Measurements from ENCODE around the gene ZNF692. TPM values are rescaled to one million over a fixed set of nuclear protein-coding genes. Genes with fewer than 3 reads are reported as not detected.

ZNF692 gene
- total and polyA plus RNA-seq, 8 donors = 31.9 to 66.6 (median 57.3) TPM

GRCh38 chr1:248838357-248839167 is 20.3 kb downstream of the ZNF692 start:
- H3K27me3 ChIP-seq = no peaks in the 10 kb centered on the region
- peak overlapping the region; percentile 100 for H3K27ac ChIP-seq
- intact Hi-C loops (cut with DNase I) = no loop called here
- ATAC-seq (peak; percentile 82), DNase-seq (peak; percentile 92 to 97 (median 92))
- H3K36me3 ChIP-seq = peaks cover 0 to 7% of the 10 kb centered on the region in 2 donors
- H3K9me3 ChIP-seq = no peaks in the 10 kb centered on the region
- peak overlapping the region; percentile 77 to 86 for H3K4me3 ChIP-seq
- TF ChIP-seq CTCF (IDR thresholded peaks at IDR 0.05) = no peak
- peaks cover 10 to 49% of the 10 kb centered on the region in 2 donors for H3K4me1 ChIP-seq

GRCh38 chr1:248837781-248838356 is 21.0 kb downstream of the ZNF692 start, which contains the start of gene ZNF672:
Gene ZNF672 (plus strand): TSS chr1:248838224. CDS start chr1:248847275, 9,051 bp downstream.
- Histone ChIP-seq H3K27me3 (no peaks in the 10 kb centered on the region), H3K27ac (peak within 1 kb of the TSS; percentile 100), H3K4me1 (peaks cover 10 to 48% of the 10 kb centered on the region in 2 donors), H3K36me3 (peaks cover 0 to 5% of the 10 kb centered on the region in 2 donors), H3K4me3 (peak within 1 kb of the TSS; percentile 77 to 86), H3K9me3 (no peaks in the 10 kb centered on the region)
- peak in 1 of 2 donors; percentile 18 for TF ChIP-seq CTCF (IDR thresholded peaks at IDR 0.05)
- peak; percentile 97 to 99 (median 99) for DNase-seq
- ATAC-seq = peak; percentile 93
- intact Hi-C loops (cut with DNase I) = no loop called here

- no peak for TF ChIP-seq CTCF (IDR thresholded peaks at IDR 0.05)
- Histone ChIP-seq H3K9me3 (no peaks in the 10 kb centered on the region), H3K27ac (peak overlapping the region; percentile 100), H3K36me3 (no peaks in the 10 kb centered on the region), H3K4me1 (peaks cover 10 to 43% of the 10 kb centered on the region in 2 donors), H3K27me3 (no peaks in the 10 kb centered on the region), H3K4me3 (peak overlapping the region; percentile 77 to 86)
- DNase-seq (no peak), ATAC-seq (no peak)
- intact Hi-C loops (cut with DNase I) = no loop called here
Measured at GRCh38 chr1:248837045-248837780, 21.7 kb downstream of the ZNF692 start.

GRCh38 chr1:248834343-248834940 is 24.4 kb downstream of the ZNF692 start:
- DNase-seq (peak in 1 of 4 donors; percentile 8), ATAC-seq (no peak)
- Histone ChIP-seq H3K4me3 (no peak overlapping the region), H3K36me3 (no peaks in the 10 kb centered on the region), H3K27me3 (no peaks in the 10 kb centered on the region), H3K9me3 (no peaks in the 10 kb centered on the region), H3K4me1 (peaks cover 7 to 15% of the 10 kb centered on the region in 2 donors), H3K27ac (no peak overlapping the region)
- intact Hi-C loops (cut with DNase I) = no loop called here
- no peak for TF ChIP-seq CTCF (IDR thresholded peaks at IDR 0.05)

Data from left lung (tissue), 10 donors.